ENCODE results near the gene RUVBL1.

RUVBL1 gene

GRCh38 chr3:128146201-128146600 lies 22.6 kb upstream of the RUVBL1 start:
- no peak for TF ChIP-seq POLR2AphosphoS5 (IDR thresholded peaks at IDR 0.05; ENCODE audit: low read depth, low read length)
- TF ChIP-seq SIN3A (IDR thresholded peaks at IDR 0.05; ENCODE audit: borderline replicate concordance, insufficient read depth, low read length) = no peak
- no peak for TF ChIP-seq FOXP2 (optimal IDR thresholded peaks at IDR 0.05; ENCODE audit: borderline replicate concordance, extremely low read depth, extremely low read length, insufficient read depth)
- no peak for TF ChIP-seq REST (IDR thresholded peaks at IDR 0.05; ENCODE audit: insufficient read depth in 1 of 2, low read depth in 2 of 2, low read length in 2 of 2)
- TF ChIP-seq TAF1 (IDR thresholded peaks at IDR 0.05; ENCODE audit: borderline replicate concordance, insufficient read depth, low read length) = no peak

- TF ChIP-seq POLR2AphosphoS5 (IDR thresholded peaks at IDR 0.05; ENCODE audit: low read depth, low read length) (no peak), REST (IDR thresholded peaks at IDR 0.05; ENCODE audit: insufficient read depth in 1 of 2, low read depth in 2 of 2, low read length in 2 of 2) (no peak), TAF1 (IDR thresholded peaks at IDR 0.05; ENCODE audit: borderline replicate concordance, insufficient read depth, low read length) (no peak), SIN3A (IDR thresholded peaks at IDR 0.05; ENCODE audit: borderline replicate concordance, insufficient read depth, low read length) (no peak), FOXP2 (optimal IDR thresholded peaks at IDR 0.05; ENCODE audit: borderline replicate concordance, extremely low read depth, extremely low read length, insufficient read depth) (no peak)
Measured at GRCh38 chr3:128145279-128145678, 21.7 kb upstream of the RUVBL1 start.

DNA sequence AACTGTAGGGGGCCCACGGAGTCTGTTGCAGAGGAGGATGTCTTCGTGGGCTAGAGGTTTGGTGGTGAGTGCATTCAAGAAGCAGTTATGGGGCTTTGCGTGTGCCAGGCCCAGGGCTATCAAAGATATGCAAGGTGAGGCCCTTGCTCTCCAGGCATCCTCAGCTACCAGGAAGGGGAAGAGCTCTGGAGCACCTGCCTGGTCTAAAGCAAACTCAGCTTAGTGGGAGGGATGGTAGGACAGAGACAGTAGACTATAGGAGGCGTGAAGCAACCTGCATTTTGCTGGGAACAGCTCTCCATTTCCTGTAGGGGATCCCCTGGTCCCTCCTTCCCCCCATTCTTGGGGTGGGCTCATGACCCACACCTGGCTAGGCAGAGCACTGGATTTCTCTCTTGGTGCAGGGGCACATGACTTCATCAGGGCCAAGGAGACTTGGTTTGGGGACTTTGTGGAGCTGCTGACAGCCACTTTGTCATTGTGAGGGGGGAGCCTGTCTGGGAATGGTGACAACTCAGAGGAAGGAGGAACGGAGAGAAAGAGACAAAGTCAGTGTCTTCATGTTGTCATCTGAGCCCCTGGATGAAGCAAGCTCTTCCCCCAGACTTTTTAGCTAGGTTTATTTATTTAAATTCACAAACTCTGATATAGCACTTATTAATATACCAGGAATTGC lies 21.0 kb upstream of the RUVBL1 start:
- TF ChIP-seq SIN3A (IDR thresholded peaks at IDR 0.05; ENCODE audit: borderline replicate concordance, insufficient read depth, low read length) (no peak), POLR2AphosphoS5 (IDR thresholded peaks at IDR 0.05; ENCODE audit: low read depth, low read length) (no peak), REST (IDR thresholded peaks at IDR 0.05; ENCODE audit: insufficient read depth in 1 of 2, low read depth in 2 of 2, low read length in 2 of 2) (no peak), TAF1 (IDR thresholded peaks at IDR 0.05; ENCODE audit: borderline replicate concordance, insufficient read depth, low read length) (no peak)

- TF ChIP-seq POLR2AphosphoS5 (IDR thresholded peaks at IDR 0.05; ENCODE audit: low read depth, low read length) = no peak
- TF ChIP-seq REST (IDR thresholded peaks at IDR 0.05; ENCODE audit: insufficient read depth in 1 of 2, low read depth in 2 of 2, low read length in 2 of 2) = no peak
- TF ChIP-seq SIN3A (IDR thresholded peaks at IDR 0.05; ENCODE audit: borderline replicate concordance, insufficient read depth, low read length) = no peak
- no peak for TF ChIP-seq FOXP2 (optimal IDR thresholded peaks at IDR 0.05; ENCODE audit: borderline replicate concordance, extremely low read depth, extremely low read length, insufficient read depth)
- no peak for TF ChIP-seq TAF1 (IDR thresholded peaks at IDR 0.05; ENCODE audit: borderline replicate concordance, insufficient read depth, low read length)
Measured at GRCh38 chr3:128143496-128143895, 19.9 kb upstream of the RUVBL1 start.

Data from PFSK-1 (cell line).